ENCODE data around the gene CCKAR. TPM values are rescaled to one million over a fixed set of nuclear protein-coding genes. Genes with fewer than 3 reads are reported as not detected.

CCKAR gene
- total RNA-seq, 2 experiments from 2014 or later = not detected

DNA sequence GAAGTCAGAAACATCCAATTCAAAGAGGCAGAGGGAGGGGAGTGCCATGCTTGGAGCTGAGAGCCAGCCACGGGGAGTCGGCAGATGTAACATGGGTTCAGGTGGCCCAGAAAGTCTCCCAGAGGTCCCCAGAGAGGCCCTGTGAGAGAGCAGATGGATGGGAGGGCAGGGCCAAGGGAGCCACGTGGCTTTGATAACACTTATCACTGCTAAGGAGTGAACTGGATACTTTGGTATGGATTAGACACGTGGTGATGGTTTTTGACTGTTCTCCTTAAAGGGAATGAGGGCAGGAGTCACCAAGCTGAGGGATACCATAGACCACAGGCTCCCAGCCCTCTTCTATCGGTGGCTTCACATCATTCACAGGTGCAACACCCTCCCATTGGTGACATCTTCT is 13.7 kb downstream of the CCKAR start:
- Histone ChIP-seq H3K4me1 (ENCODE audit: insufficient read depth, low read length, poor library complexity, severe bottlenecking) (no peaks in the 10 kb centered on the region), H2AFZ (ENCODE audit: low read length) (no peak overlapping the region), H4K20me1 (ENCODE audit: insufficient read depth, low read length) (no peaks in the 10 kb centered on the region), H3K36me3 (ENCODE audit: insufficient read depth, low read length) (no peaks in the 10 kb centered on the region), H3K9me2 (ENCODE audit: insufficient read depth, low read length) (no peaks in the 10 kb centered on the region), H3K9me3 (ENCODE audit: low read length) (no peaks in the 10 kb centered on the region), H3K4me2 (ENCODE audit: low read length) (no peak overlapping the region), H3K4me3 (ENCODE audit: low read depth, low read length, poor library complexity, severe bottlenecking) (no peak overlapping the region), H3K27ac (ENCODE audit: low read depth, low read length, poor library complexity, severe bottlenecking) (no peak overlapping the region), H3K79me2 (ENCODE audit: insufficient read depth, low read depth, low read length) (no peaks in the 10 kb centered on the region)
- no peak for DNase-seq (ENCODE audit: low spot score)
- TF ChIP-seq, protein P1, sequence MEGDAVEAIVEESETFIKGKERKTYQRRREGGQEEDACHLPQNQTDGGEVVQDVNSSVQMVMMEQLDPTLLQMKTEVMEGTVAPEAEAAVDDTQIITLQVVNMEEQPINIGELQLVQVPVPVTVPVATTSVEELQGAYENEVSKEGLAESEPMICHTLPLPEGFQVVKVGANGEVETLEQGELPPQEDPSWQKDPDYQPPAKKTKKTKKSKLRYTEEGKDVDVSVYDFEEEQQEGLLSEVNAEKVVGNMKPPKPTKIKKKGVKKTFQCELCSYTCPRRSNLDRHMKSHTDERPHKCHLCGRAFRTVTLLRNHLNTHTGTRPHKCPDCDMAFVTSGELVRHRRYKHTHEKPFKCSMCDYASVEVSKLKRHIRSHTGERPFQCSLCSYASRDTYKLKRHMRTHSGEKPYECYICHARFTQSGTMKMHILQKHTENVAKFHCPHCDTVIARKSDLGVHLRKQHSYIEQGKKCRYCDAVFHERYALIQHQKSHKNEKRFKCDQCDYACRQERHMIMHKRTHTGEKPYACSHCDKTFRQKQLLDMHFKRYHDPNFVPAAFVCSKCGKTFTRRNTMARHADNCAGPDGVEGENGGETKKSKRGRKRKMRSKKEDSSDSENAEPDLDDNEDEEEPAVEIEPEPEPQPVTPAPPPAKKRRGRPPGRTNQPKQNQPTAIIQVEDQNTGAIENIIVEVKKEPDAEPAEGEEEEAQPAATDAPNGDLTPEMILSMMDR (conservative IDR thresholded peaks at IDR 0.05; ENCODE audit: low read length) = no peak
- no peak for TF ChIP-seq EZH2phosphoT487 (IDR thresholded peaks at IDR 0.05; ENCODE audit: borderline replicate concordance, low read depth, low read length)
- CTCF ChIA-PET (ENCODE audit: unreplicated experiment) = no interaction called here
- BruUV-seq (replicated peaks) = no TSS peak
- POLR2A ChIA-PET = interaction anchor here (1.2 kb wide), 1 partner anchor 9 kb away, joined by 3 read pairs; no protein-coding TSS in a partner anchor
- intact Hi-C loops (cut with micrococcal nuclease; ENCODE audit: unreplicated experiment) = no loop called here

DNA sequence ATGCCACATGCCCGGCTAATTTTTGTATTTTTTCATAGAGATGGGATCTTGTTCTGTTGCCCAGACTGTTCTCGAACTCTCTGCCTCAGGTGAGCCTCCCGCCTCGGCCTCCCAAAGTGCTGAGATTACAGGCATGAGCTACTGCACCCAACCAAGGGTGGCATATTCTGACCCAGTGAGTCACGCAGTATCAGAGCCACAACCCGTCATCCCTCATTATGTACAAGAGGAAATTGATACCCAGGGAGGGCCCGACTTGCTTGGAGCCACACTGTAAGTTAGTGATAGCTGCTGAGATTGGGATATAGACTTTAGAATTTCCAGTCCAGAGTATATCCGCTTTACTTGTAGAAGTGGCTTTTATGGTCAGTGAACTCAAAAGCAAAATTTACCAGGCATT is 14.6 kb downstream of the CCKAR start:
- Histone ChIP-seq H3K27ac (ENCODE audit: low read depth, low read length, poor library complexity, severe bottlenecking) (no peak overlapping the region), H4K20me1 (ENCODE audit: insufficient read depth, low read length) (no peaks in the 10 kb centered on the region), H3K79me2 (ENCODE audit: insufficient read depth, low read depth, low read length) (no peaks in the 10 kb centered on the region), H3K36me3 (ENCODE audit: insufficient read depth, low read length) (no peaks in the 10 kb centered on the region), H3K4me2 (ENCODE audit: low read length) (no peak overlapping the region), H3K9me3 (ENCODE audit: low read length) (no peaks in the 10 kb centered on the region), H3K9me2 (ENCODE audit: insufficient read depth, low read length) (no peaks in the 10 kb centered on the region), H3K4me1 (ENCODE audit: insufficient read depth, low read length, poor library complexity, severe bottlenecking) (no peaks in the 10 kb centered on the region), H2AFZ (ENCODE audit: low read length) (no peak overlapping the region), H3K4me3 (ENCODE audit: low read depth, low read length, poor library complexity, severe bottlenecking) (no peak overlapping the region)
- CTCF ChIA-PET (ENCODE audit: unreplicated experiment) = no interaction called here
- intact Hi-C loops (cut with micrococcal nuclease; ENCODE audit: unreplicated experiment) = no loop called here
- TF ChIP-seq EZH2phosphoT487 (IDR thresholded peaks at IDR 0.05; ENCODE audit: borderline replicate concordance, low read depth, low read length) = no peak
- TF ChIP-seq, protein P1 (conservative IDR thresholded peaks at IDR 0.05; ENCODE audit: low read length) = no peak
- BruUV-seq (replicated peaks) = no TSS peak
- no peak for DNase-seq (ENCODE audit: low spot score)
- POLR2A ChIA-PET = no interaction called here

DNA sequence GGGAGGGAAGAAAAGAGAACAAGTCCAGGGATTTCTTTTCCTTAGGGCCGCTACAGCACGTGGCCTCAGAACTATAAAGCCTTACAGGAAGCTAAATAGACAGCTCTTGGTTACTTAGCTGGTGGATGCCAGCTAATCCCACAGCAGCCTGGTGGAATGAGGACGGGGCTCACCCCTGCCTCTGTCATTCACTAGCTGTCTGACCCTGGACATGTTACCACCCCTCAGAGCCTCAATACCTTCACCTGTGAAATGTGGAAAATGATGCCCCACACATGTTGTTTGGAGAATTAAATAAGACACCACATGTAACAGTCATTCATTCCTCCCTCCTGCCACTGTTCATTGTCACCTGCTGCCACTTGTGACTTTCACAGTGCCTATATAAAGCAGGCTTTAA is 15.7 kb downstream of the CCKAR start:
- no TSS peak for BruUV-seq (replicated peaks)
- intact Hi-C loops (cut with micrococcal nuclease; ENCODE audit: unreplicated experiment) = loop anchor here (5.0 kb wide), 3 partner anchors 248 to 538 kb away; partner anchors contain the start of gene STIM2

More for the DNA sequence above, 15.7 kb downstream of the CCKAR start:
- H3K36me3 ChIP-seq (ENCODE audit: insufficient read depth, low read length) = no peaks in the 10 kb centered on the region
- no peaks in the 10 kb centered on the region for H3K9me3 ChIP-seq (ENCODE audit: low read length)
- H3K4me3 ChIP-seq (ENCODE audit: low read depth, low read length, poor library complexity, severe bottlenecking) = no peak overlapping the region
- no peaks in the 10 kb centered on the region for H3K79me2 ChIP-seq (ENCODE audit: insufficient read depth, low read depth, low read length)
- ChIA-PET POLR2A (interaction anchor here (0.6 to 1.3 kb wide), 3 partner anchors 11 to 21 kb away, joined by 3 to 6 read pairs (median 3); no protein-coding TSS in a partner anchor), CTCF (ENCODE audit: unreplicated experiment) (interaction anchor here (1.4 kb wide), 1 partner anchor 244 kb away, joined by 3 read pairs; no protein-coding TSS in a partner anchor)
- no peak for DNase-seq (ENCODE audit: low spot score)
- TF ChIP-seq, protein P1 (conservative IDR thresholded peaks at IDR 0.05; ENCODE audit: low read length) = no peak
- TF ChIP-seq EZH2phosphoT487 (IDR thresholded peaks at IDR 0.05; ENCODE audit: borderline replicate concordance, low read depth, low read length) = no peak
- no peak overlapping the region for H2AFZ ChIP-seq (ENCODE audit: low read length)
- H3K9me2 ChIP-seq (ENCODE audit: insufficient read depth, low read length) = no peaks in the 10 kb centered on the region
- no peaks in the 10 kb centered on the region for H3K4me1 ChIP-seq (ENCODE audit: insufficient read depth, low read length, poor library complexity, severe bottlenecking)
- no peak overlapping the region for H3K4me2 ChIP-seq (ENCODE audit: low read length)
- H4K20me1 ChIP-seq (ENCODE audit: insufficient read depth, low read length) = no peaks in the 10 kb centered on the region
- no peak overlapping the region for H3K27ac ChIP-seq (ENCODE audit: low read depth, low read length, poor library complexity, severe bottlenecking)

Data from OCI-LY7 (cell line).